Measurements from ENCODE around the gene CA5A.
"Not testable (repeated sequence)": the region's sequence is repeated elsewhere in the genome, so short reads cannot be mapped to it uniquely, and the experiment has no call there.

Gene CA5A

GRCh38 chr16:87949071-87949744 is 12.9 kb upstream of the CA5A start:
- DNase-seq (ENCODE audit: low read depth in 2 of 2, low spot score in 1 of 2), result no peak

DNA sequence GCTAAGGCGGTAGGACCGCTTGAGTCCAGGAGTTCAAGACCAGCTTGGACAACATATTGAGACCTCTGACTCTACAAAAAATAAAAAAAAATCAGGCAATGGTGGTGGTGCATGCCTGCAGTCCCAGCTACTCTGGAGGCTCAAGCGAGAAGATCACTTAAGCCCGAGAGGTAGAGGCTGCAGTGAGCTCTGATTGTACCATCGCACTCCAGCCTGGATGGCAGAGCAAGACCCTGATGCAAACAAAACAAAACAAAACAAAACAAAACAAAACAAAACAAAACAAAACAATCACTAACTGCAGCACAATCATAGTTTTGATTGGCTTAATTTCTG is 12.4 kb upstream of the CA5A start:
- DNase-seq (ENCODE audit: low read depth in 2 of 2, low spot score in 1 of 2), result no peak

- no peak for DNase-seq (ENCODE audit: low read depth in 2 of 2, low spot score in 1 of 2)
Measured at GRCh38 chr16:87948119-87948545, 11.8 kb upstream of the CA5A start.

DNA sequence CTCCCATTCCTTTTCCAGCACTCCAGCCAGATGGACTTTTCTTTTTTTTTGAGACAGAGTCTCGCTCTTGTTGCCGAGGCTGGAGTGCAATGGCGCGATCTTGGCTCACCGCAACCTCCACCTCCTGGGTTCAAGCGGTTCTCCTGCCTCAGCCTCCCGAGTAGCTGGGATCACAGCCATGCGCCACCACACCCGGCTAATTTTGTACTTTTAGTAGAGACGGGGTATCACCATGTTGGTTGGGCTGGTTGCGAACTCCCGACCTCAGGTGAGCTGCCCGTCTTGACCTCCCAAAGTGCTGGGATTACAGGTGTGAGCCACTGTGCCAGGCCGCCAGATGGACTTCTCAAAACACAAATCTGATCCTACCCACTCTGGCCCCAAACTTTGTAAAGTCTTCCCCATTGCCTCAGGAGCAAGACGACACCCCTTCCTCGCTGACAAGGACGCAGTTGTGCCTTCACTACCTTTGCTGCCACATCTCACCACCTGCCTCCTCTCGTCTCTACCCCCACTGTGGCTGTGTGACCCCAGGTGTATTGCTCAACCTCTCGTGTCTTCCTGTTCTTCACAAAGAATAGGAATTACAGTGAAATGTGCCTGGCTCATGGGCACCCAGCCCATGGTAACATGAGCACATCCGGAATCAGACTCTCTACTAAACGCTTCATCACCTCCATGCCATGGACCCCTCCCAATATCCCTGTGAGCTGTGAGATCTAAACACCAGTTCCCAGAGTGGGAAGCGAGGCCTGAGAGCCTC is 11.2 kb upstream of the CA5A start:
- DNase-seq (ENCODE audit: low read depth in 2 of 2, low spot score in 1 of 2), result no peak

DNA sequence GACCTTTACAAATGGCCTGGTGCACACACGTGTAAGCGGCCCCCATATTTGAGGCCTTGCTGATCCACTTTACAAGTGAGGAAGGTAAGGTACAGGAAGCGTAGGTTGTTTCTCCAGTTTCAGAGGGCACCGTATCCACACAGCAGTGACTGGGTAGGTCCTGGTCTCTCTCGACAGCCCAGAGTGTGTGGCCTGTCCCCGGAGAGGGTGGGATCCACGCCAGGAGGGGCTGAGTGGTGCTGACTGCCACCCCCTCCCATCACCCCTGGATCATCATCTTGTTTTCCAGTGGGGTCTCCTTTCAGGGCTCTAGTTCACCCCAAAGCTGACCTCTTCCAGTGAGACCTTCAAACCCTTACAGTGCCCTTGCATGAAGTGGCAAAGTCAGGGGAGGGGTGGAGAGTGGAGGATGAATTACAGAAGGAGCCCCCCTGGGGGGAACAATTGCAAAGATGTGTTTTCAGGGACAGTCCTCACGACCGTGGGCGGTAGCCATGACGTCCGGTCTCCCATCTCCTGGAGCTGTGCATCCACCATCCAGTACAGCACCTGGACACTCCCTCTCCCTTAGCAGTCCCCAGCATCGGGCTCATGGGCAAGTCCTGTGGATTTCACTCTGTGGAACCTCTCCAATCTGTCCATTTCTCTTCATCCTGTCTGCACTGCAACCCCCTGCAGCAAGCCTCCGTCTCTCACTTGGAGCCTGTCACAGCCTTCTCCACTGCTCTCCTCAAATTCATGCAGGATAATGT is 10.4 kb upstream of the CA5A start:
- DNase-seq (ENCODE audit: low read depth in 2 of 2, low spot score in 1 of 2), result no peak

- no peak for DNase-seq (ENCODE audit: low read depth in 2 of 2, low spot score in 1 of 2)
Measured at GRCh38 chr16:87945351-87946042, 9.2 kb upstream of the CA5A start.

DNA sequence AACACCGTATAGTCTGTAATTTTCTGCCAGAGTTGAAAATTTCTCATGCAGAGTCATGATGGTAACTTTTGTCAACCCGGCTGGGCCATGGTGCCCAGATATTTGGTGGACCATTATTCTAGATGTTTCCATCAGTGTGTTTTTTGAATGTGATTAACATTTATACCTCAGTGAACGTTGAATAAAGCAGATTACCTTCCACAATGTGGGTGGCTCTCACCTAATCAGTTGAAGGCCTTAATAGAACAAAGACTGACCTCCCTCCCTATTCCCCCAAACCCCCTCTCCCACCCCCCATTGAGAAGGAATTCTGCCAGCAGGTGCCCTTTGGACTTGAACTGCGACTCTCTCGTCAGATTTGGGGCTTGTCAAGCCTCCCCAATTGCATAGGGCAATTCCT is 6.4 kb upstream of the CA5A start:
- DNase-seq (ENCODE audit: low read depth in 2 of 2, low spot score in 1 of 2), result no peak

DNA sequence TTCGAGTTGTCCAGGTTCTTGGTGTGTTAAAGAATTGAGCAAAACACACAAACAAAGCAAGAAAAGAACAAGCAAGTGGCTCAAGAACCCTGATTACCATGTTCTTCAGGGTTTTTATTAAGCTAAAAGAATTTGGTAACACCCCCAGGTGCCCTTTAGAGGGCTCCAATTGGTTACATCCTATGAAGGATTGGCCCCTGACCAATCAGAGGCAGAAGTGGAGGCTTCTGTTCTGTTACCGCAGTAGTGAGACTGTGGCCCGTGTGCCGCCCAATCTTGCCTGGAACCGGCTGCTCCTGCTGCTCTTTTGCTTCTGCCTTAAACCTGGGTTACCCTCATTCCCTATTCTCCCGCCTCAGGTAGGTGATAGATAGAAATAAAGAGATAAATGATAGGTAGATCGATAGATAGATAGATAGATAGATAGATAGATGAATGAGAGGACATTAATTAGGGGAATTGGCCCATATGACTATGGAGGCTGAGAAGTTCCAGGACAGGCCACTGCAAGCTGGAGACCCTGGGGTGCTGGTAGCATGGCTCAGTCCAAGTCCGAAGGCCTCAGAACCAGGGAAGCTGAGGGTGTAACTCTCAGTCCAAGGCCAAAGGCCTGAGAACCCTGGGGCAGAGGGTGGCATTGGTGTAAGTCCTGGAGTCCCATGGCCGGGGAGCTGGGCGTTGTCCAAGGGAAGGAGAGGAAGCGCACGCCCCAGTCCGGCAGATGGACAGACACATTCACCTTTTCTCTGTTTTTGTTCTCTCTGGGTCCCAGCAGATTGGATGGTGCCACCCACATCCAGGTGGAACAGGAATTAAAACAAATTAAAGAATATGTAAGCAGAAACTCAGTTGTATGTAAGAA is 3.5 kb upstream of the CA5A start:
- DNase-seq (ENCODE audit: low read depth in 2 of 2, low spot score in 1 of 2), result no peak

DNA sequence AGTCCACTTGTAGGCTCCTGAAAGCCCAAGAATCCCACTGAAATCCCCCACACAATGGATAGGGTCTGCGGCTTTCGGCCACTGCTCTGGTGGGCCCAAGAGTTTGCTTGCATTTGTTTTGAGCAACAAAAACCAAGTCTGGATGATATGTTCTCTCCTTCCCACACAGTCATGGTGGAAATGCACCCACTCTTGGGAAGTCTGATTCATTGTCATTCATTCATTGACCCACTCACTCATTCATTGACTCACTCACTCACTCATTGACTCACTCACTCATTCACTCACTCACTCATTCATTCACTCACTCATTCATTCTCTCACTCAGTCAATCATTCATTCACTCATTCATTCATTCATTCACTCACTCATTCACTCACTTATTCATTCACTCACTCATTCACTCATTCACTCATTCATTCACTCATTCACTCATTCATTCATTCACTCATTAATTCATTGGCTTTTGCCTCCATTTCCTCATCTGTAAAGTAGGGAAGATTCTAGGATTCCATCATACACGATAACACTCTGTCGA is 2.2 kb upstream of the CA5A start:
- no peak for DNase-seq (ENCODE audit: low read depth in 2 of 2, low spot score in 1 of 2)

GRCh38 chr16:87937231-87937542 is 858 bp upstream of the CA5A start:
- not testable (repeated sequence) for DNase-seq (ENCODE audit: low read depth in 2 of 2, low spot score in 1 of 2)

- not testable (repeated sequence) for DNase-seq (ENCODE audit: low read depth in 2 of 2, low spot score in 1 of 2)
Measured at GRCh38 chr16:87936016-87936374, 334 bp downstream of the CA5A start.

- DNase-seq (ENCODE audit: low read depth in 2 of 2, low spot score in 1 of 2), result not testable (repeated sequence)
Measured at GRCh38 chr16:87934752-87935425, 1.4 kb downstream of the CA5A start.

- DNase-seq (ENCODE audit: low read depth in 2 of 2, low spot score in 1 of 2), result no peak
Measured at GRCh38 chr16:87933140-87933495, 3.2 kb downstream of the CA5A start.

- not testable (repeated sequence) for DNase-seq (ENCODE audit: low read depth in 2 of 2, low spot score in 1 of 2)
Measured at GRCh38 chr16:87932475-87933139, 3.7 kb downstream of the CA5A start.

- DNase-seq (ENCODE audit: low read depth in 2 of 2, low spot score in 1 of 2), result no peak
Measured at GRCh38 chr16:87931504-87931903, 4.8 kb downstream of the CA5A start.

GRCh38 chr16:87930456-87930855 is 5.9 kb downstream of the CA5A start:
- no peak for DNase-seq (ENCODE audit: low read depth in 2 of 2, low spot score in 1 of 2)

DNA sequence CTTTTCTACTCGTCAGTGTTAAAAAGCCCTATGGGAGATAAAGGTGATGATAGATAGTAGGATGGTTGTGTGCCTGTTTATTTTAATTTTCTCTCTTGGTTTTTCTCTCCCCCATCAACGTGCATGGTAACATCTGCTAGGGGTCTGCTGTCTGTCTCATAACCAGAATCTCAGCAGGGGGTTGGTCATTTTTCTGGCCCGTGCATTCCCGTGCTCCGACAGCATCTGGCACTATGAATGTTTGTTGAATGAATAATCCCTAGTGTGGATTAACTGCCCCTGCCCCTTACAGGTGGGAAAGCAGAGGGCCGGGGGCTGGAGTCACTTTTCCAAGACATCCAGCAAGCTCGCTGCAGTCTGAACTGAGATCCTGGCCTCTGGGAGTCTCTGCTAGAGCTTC is 6.3 kb downstream of the CA5A start:
- DNase-seq (ENCODE audit: low read depth in 2 of 2, low spot score in 1 of 2), result no peak

DNA sequence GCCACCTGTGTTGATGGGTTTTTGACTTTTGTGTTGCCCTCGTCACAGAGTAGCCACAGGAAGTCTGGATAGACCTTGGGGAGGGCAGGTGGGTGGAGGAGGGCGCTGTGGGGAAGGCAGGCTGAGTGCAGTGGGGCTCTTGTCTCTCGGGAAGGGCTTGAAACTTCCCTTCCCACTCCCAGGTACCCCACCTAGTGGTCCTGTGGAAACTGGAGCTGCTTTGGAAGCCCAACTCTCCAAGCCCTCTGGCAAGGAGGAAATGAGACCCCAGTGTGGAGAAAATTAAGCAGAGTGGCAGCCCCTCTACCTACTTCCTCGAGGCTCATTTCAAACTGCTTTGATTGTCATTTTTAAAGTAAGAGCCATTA is 9.2 kb downstream of the CA5A start:
- DNase-seq (ENCODE audit: low read depth in 2 of 2, low spot score in 1 of 2), result no peak
